Activated T-cell treated with anti-CD3 and anti-CD28 coated beads, Interleukin-2, amount 50 U/mL, for 1 hour (primary cell): ENCODE measurements around the gene RAB11FIP3.
"Not testable (repeated sequence)": the region's sequence is repeated elsewhere in the genome, so short reads cannot be mapped to it uniquely, and the experiment has no call there.

ENCODE experiments used
- DNase-seq: peaks from one replicate; pipeline ENCODE4 v3.0.0-alpha.2; 2020

The RAB11FIP3 gene

DNA sequence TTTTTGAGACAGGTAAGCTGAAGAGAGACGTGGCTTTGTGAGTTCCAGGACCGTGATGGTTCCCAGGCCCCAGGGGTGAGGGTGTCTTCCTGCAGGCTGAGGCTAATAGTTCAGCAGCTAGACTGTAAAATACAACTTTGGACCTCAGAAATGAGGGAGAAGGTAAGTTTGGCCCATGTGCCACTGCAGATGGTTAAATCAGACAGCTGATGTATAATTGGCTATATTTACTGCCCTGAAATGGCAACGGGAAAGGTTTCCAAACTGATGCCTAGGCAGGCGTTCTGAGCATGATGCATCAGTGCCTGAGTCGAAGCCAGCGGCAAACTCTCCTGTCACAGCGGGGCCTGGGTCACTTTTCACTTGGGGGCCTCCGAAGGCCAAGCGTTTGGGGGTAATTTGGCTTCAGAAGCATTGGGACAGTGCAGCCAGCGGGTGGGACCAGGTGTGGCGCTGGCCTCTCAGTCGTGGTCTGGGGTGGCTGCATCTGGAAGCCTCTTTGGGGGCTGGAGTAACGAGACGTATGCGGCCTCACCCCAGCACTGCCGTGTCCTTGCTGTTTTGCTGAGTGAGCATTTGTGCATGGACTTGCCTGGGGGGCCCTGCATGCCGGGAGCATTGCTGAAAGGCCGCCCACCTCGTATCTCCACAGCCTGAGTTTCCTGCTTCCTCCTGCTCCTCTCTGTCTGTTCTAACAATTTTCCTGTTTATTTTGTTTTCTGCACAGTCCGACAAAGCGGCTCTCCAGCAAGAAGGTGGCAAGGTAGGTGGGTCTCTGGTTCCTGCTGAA is 70.8 kb downstream of the RAB11FIP3 start:
- no peak for DNase-seq

DNA sequence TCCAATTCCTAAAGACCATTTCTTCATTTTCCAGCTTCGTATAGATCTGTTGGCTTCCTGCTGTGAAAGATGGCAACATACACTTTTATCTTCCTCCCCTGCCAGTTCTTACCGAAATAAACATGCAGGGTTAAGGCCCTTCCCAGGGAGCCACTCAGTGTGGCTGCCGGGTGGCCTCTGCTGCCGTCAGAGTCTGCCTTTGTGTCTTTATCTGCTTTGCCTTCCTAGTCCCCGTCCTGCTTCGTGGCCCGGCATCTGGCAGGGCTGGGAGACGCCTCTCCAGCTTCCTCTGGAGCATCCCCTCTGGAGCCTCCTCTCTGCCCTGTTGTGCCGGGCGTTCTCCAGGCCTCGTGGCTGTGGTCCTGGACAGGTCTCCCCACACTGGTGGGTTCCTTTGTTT is 71.8 kb downstream of the RAB11FIP3 start:
- DNase-seq = no peak

- no peak for DNase-seq
Measured at GRCh38 chr16:499924-500323, 74.5 kb downstream of the RAB11FIP3 start.

GRCh38 chr16:500709-501108 is 75.3 kb downstream of the RAB11FIP3 start:
- no peak for DNase-seq

- DNase-seq = no peak
Measured at GRCh38 chr16:502179-502943, 76.9 kb downstream of the RAB11FIP3 start.

DNA sequence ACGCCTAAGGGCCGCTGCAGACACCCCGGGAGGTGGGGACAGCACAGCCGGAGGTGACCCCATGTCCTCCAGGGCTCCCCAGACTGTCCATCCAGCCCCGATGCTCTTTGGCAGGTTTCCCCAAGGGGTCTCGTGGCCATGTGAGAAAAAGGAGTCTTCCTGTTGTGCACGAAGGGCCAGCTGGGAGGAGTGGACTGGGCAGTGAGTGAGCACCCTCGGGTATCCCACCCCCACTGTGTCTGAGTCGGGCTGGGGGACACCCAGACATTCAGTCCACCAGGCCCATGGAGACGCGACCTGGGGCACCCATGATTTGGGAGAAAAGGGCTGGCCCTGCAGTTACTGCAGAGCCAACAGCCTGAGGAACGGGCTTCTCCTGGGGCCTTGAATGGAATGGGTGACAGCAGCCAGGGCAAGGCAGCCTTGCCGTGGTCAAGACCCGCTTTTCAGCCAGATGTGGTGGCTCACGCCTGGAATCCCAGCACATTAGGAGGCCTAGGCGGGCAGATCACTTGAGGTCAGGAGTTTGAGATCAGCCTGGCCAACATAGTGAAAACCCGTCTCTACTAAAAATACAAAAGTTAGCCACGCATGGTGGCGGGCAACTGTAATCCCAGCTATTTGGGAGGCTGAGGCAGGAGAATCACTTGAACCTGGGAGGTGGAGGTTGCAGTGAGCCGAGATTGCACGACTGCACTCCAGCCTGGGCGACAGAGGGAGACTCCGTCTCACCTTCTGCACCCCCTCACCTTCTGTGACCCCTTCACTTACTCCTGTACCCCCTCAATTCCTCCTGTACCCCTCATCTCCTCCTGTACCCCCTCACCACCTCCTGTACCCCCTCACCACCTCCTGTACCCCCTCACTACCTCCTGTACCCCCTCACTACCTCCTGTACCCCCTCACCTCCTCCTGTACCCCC is 78.0 kb downstream of the RAB11FIP3 start:
- DNase-seq = no peak

- no peak for DNase-seq
Measured at GRCh38 chr16:505479-506245, 80.2 kb downstream of the RAB11FIP3 start.

DNA sequence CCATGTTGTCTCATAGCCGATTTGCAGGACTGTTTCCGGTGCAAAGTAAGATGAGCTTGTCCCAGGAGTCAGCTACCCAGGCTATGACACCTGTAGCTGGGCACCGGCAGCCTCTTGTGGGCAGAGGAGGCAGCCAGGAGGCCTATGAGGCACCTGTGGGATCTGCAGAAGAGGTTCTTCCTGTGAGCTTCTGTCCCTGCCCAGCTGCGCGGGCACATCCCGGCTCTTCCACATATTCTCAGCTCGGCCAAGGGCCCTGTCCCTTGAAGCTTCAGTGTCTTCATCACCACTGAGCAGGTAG is 80.7 kb downstream of the RAB11FIP3 start:
- no peak for DNase-seq

- not testable (repeated sequence) for DNase-seq
Measured at GRCh38 chr16:507527-507926, 82.1 kb downstream of the RAB11FIP3 start.

DNA sequence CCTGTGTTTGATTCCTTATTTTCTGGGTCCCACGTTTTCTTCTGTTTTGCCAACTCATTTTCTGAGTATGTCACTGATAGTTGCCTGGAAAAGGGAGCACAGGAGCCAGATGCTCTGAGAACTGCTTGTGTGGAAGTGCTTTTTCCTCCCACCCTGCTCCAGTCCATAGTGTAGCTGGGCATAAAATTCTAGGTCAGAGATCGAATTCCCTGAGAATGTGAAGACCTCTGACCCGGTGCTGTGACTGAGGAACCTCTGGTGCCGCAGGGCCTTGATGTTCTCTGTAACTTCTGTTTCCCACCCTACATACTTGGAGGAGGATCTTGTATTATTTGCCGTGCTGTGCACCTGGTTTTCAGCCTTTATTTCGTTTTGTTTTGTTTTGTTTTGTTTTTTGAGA is 82.5 kb downstream of the RAB11FIP3 start:
- no peak for DNase-seq

DNA sequence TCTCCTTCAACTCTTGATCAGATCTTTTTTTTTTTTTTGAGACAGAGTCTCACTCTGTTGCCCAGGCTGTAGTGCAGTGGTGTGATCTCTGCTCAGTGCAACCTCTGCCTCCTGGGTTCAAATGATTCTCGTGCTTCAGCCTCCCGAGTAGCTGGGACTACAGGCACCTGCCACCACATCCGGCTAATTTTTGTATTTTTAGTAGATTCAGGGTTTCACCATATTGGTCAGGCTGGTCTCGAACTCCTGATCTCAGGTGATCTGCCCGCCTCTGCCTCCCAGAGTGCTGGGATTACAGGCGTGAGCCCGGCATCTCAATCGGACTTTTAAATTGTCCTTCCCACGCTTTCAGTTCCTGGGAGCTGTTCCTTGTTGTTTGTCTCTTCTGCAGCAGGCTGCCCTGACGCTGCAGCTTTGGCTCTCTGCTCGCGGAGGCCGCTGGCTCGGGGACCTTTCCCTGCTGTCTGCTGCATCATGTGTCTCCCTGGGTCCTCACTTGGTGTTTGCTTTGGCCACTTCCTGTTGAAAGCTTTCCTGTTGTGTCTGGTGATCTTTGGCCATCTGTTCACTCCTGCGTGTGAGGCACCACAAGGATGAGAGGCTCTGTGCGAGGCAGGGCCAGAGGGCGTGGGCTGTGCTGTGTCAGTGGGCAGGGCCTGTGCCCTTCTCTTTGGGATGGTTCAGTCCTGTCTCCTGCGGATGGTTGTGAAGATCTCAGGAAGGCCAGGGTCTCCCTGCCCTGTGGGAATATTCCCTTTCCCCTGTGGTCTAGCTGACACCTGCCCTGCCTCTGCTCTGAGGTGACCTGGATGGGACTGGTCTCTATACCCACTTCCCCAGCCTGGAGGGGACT is 83.7 kb downstream of the RAB11FIP3 start:
- DNase-seq = no peak

DNA sequence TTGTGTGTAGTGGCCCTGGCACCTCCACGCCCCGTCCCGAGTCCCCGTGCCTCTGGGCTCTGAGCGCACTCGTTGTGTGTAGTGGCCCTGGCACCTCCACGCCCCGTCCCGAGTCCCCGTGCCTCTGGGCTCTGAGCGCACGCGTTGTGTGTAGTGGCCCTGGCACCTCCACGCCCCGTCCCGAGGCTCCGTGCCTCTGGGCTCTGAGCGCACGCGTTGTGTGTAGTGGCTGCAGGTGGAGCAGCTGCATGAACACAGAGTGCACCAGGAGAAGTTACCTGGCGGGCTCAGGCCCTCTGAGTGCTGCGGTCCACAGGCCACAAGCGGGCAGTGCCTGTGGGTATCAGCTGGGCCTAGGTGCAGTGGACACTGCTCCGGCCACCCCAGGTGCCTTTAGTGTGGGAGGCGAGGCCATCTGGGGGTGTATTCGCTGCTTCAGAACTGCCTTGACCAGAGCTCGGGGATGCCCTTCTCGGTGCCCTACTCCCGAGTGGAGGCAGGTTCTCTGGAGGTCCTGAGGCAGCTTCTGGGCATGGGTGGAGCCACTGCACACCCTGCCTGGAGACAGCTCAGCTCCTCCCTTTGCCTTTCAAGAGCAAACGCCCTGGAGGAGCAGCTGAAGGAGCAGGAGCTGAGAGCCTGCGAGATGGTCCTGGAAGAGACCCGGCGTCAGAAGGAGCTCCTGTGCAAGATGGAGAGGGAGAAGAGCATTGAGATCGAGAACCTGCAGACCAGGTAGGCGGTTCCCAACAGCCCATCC is 84.8 kb downstream of the RAB11FIP3 start:
- DNase-seq = no peak

- DNase-seq = no peak
Measured at GRCh38 chr16:512802-513201, 87.4 kb downstream of the RAB11FIP3 start.

GRCh38 chr16:513950-514349 is 88.5 kb downstream of the RAB11FIP3 start:
- no peak for DNase-seq

DNA sequence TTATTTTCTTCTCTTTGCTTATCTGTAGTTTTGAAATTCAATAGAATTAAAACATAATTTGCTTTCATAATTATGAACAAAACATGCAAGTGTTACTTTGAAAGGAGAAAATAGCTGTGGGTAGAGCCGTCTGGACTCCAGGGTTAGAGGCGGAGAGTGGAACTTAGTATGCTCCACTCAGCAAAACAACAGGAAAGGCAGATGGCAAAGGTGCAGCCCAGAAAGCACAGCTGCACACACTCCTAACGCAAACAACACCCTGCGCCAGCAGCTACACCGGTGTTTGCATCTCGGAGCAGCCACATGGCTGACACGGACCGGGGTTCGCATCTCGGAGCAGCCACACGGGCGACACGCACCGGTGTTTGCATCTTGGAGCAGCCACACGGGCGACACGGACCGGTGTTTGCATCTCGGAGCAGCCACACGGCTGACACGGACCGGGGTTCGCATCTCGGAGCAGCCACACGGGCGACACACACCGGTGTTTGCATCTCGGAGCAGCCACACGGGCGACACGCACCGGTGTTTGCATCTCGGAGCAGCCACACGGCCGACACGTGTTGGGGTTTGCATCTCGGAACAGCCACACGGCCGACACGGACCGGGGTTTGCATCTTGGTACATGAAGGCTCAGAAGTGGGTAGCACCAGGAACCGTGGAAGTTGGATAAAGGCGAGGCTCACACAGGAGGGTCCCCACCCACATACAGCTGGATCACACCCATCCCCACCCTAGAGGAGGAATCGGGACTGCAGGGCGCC is 89.9 kb downstream of the RAB11FIP3 start:
- no peak for DNase-seq

DNA sequence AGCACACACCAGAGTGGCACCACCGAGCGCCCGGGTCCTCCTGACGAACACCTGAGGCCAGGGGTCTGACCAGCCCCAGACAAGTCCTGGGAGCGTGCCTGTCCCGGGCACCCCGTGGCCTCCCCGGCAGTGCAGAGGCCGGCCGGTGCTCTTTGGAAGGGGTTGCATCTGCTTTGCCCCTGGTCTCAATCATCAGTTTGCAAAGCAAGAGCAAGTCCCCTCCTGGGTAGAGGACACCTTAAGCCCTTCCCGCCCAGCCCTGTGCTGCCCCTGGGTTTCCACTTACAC is 90.4 kb downstream of the RAB11FIP3 start:
- no peak for DNase-seq

DNA sequence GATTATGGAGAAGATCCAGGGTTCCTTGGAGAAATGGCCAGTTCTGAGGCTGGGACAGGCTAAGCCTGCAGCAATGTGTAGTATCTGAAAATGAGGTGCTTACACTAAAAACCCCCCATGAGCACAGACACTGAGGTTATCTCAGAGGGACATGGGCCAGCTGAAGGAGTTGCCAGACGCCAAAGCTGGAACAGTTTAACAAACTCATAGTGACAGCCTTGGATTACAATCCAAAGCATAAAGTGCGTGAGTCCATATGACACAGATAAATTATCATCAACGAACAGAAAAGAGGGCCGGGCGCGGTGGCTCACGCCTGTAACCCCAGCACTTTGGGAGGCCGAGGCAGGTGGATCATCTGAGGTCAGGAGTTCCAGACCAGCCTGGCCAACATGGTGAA is 90.9 kb downstream of the RAB11FIP3 start:
- no peak for DNase-seq

GRCh38 chr16:518858-519257 is 93.4 kb downstream of the RAB11FIP3 start:
- no peak for DNase-seq

GRCh38 chr16:519425-519824 is 94.0 kb downstream of the RAB11FIP3 start:
- no peak for DNase-seq
